NCI-H748 (cell line): ENCODE measurements around the gene CHI3L1.
A peak's percentile ranks its signal among the peaks of the same experiment; 100 is the strongest.
"Not testable (repeated sequence)": the region's sequence is repeated elsewhere in the genome, so short reads cannot be mapped to it uniquely, and the experiment has no call there.

ENCODE experiments used
- DNase-seq: peaks from one replicate; lab custom pipeline; 2025; ENCODE audit not compliant: unreplicated experiment; lab: John Stamatoyannopoulos, UW

Gene CHI3L1

DNA sequence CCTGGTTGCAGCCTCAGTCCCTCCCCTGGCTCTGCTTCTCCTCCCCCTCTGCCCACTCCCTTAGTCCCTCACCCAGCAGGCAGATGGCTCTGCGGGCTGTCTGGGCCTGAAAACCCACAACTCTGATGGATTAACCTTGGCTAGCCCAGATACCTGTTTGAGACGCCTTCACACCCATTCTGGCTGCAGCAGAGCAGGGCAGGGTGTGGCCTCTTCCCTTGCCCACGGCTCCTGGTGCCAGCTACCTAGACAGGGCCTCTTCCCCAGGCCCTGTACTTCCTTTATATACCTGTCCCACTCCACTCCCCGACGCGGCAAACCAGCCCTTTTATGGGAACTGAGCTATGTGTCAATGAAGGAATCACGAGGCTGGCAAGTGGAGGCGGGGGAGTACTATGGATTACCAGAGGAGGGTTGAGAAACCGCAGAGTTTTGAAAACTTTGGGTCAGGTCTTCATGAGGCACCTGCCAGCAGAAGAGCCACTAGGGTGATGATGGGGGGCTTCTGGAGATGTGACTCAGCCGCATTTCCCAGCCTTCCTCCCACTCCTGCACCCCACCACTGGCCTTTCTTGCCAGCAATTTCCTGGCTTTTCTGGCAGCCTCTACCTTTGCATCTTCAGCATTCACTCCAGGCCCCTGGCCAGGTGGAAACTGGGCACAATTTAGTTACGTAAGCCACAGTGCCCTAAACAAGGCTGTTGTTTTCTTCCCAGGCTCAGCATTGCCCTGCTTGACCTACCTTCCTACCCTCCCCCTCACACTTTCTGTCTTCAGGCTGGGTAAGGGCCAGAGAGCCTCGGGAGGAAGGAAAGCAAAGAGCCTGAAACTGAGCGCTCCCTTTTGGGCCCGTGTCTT, at the start of gene CHI3L1:
CHI3L1 (minus strand) TSS at position 259 of the 858 bp plus-strand sequence; CDS start at position 178, 81 bp downstream.
- DNase-seq = no peak

DNA sequence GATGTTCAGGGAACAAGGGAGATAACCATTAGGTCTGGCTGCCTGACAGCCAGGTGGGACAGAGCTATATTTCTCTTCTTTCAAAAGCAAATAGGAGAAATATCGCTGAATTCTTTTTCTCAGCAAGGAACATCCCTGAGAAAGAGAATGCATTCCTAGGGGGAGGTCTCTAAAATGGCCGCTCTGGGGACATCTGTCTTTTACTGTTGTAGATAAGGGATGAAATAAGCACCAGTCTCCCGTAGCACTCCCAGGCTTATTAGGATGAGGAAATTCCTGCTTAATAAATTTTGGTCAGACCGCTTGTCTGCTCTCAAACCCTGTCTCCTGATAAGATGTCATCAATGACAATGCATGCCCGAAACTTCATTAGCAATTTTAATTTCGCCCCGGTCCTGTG, 48.4 kb upstream of the CHI3L1 start:
- not testable (repeated sequence) for DNase-seq

DNA sequence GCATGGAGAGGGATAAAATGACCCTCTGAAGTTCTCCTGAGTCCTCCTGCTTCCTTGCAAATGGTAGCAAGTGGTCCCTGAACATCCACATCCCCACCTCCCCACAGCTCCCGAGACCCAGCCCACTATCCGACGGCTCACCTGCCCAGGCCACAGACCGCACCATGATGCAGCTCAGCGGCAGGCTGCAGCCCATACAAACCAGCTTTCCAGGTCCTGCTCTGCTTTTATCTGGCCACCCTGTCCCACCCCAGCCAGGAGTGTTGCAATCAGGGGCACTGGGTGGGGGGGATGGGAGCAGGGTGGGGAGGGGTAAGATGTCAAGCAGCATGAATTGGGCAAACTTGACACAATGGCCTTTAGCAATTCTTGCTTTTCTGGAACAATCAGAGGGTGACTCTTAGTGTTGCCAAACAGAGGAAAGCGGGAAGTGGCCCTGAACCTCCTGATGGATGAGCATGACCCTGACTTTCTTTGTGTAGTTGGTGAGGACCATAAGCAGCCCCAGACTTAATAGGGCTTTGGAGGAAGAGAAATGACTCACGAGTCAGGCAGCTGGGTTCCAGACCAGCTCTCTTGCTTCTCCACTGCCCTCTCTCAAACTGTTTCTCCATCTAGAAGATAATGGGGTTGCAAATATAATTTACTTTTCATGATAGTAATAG, 43.1 kb upstream of the CHI3L1 start, which contains the start of gene CHIT1:
CHIT1 (minus strand) TSS at position 203 of the 665 bp plus-strand sequence; CDS start at position 166, 37 bp downstream.
- DNase-seq = no peak

DNA sequence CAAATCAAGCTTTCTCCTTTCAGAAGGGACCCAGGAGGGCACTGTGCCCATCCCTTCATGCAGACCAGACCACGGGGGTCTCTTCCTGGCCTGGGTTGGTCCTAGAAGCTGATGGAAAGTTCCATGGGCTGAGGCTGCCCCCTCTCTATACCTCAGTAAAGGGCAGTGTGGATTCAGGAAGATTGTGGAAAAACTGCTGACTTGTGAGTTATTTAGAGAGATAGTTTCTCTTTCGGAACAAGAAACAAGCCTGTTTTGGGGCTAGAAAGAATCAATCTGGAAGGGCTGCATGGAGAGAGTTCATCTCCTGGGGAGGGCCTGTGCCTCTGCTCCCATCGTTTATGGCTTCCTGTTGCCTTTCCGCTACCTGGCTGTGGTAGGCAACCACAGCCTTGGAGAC, 42.2 kb upstream of the CHI3L1 start:
- no peak for DNase-seq

DNA sequence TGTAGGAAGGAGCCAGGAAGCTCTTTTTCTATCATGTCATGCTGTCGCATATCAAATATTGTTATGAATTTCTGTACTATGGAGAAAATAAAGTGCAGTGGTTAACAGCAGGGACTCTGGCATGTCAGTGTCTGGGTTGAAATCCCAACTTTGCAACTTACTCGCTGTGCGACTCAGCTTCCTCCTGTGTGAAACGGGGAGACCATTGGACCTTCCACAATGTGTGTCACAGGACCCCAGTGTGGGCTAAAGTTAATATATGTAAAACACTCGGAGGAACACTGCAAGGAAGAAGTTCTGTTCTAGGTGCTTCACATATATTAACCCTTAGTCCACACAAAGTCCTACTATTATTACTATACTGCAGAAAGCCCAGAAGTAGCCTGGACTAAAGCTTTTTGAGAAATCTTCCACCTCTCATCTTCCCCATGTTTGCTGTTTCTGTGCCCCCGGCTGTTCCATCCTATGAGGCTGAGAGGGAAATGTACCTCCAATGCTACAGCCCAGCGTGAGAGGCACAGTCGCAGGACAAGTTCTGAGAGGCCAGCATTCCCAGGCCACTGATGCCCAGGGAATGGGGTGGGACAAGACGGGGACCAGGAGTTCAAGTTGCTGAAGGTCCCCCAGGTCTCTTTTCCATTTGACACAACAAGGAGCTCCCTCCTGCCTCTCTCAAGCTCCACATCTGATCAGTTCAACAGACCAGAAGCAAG, 41.0 kb upstream of the CHI3L1 start:
- DNase-seq = no peak

DNA sequence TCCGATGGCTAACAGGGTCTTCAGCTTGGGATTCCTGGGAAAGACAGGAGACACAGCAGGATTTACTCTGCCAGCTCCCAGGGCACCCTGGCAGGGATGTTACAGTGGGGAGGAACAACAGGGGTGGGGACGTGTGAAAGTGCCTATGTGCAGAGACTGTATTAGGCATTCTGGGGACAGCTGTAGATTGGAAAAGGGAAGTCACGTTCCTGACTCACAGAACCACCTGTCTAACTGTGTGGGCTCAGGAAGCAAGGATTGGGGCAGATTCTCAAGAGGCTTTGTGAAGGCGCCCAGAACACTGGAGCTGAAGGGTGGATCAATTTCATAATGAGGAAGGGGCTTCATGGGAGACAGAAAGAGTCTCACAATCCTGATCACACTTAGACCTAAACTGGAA, 38.6 kb upstream of the CHI3L1 start:
- DNase-seq = no peak

DNA sequence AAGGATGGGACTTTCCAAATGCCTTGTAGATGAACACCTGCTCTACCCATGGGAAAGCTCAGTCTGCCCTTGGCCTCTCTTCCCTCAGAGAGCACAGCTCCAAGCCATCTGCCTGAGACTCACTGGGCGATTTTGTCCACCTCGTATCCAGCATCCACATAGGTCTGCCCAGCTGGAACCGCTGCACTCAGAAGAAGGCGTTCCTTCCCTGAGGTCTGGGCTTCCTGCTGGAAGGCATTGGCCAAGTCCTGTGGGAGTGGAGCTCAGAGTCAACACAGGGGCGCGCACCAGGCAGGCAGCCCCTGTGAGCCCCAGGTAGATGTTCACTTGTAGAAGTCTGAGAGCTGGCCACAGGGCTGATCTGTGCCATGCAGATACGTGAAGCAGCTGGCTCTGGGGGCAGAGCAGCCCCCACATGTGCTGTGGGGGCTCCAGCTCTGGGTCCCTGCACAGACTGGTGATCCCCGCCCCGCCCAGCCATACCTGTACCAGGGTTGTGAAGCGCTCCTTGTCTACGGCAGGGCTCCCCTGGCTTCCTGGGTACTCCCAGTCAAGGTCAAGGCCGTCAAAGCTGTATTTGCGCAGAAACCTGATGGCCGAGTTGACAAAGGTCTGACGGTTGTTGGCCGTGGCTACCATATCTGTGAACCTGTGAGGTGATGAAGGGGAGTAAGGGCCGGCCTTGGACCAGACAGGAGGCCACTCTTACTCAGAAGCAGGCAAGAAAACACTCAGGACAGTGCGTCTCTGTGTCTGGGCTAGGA, 36.7 kb upstream of the CHI3L1 start:
- no peak for DNase-seq

DNA sequence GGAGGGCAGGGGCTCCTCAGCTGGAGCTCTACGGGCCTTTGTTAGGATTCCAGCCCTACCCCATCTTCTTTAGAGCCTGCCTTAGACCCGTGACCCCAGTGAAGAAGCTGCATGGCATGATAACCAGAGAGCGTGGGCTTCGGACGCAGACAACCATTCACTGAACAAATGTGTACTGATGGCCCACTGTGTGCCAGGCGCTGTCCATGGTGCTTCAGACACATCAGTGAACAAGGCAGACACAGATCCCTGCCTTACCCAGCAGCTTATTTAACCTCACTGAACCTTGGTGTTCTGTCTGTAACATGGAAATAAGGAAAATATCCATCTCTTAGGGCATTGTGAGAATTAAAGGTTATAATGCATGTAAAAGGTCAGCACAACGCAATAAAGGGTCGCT, 33.4 kb upstream of the CHI3L1 start:
- no peak for DNase-seq

DNA sequence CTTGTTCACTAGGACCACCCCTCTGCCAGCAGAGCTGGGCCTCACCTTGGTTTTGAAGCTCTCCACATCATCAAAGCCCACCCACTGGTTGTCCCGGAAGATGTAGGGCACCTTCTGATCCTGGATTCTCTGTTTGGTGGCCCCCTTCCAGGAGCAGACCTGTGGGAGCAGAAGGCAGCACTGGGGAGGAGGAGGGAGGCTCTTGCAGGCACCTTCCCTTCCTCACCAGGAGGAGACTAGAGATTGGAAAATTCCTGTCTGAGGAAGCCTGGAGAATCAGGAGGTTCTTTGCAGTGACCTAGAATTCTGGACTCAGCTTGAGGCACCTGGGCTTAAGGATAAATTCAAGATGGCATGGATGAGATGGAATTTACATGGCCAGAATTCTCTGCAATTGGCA, 32.7 kb upstream of the CHI3L1 start:
- DNase-seq = no peak

DNA sequence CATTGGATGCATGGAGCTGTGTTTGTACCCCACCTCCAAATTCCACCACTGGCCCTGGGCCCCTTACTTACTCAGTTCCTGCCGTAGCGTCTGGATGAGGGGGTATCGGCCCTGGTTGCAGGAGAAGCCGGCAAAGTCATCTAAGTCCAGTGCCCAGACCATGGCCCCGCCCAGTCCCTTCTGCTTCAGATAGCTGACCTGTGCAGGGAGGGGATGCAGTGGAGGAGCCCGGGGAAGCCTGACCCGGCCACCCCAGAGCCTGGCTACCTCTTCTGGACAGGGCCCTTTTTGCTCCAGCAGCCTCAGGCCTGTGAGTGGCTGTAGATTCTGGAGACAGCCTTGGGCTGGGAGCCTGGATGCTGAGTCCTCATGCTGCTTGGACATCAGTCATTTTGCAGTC, 31.2 kb upstream of the CHI3L1 start:
- no peak for DNase-seq

DNA sequence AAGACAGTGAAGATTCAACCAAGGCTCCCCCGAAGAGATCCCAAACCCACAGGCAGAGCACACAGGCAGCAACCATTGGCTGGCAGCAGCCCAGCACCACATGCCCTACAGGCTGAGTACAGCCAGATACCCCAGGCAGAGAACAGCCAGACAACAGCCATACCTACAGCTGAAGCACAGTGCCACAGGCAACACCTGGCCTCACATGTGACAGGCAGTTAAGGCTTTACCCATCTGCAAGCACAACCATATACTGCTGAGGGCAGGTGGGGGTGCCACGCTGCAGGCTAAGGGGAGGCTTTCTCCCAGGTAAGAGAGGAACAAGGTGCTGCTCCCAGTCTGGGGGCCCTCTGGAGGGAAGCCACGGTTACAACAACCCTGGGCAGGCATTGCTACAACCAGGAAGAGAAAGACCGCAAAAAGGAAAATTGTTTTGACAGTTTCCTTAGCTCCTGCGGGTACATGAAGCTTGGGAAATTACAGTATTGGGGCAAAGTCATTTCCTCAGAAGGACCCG, 30.7 kb upstream of the CHI3L1 start:
- no peak for DNase-seq

DNA sequence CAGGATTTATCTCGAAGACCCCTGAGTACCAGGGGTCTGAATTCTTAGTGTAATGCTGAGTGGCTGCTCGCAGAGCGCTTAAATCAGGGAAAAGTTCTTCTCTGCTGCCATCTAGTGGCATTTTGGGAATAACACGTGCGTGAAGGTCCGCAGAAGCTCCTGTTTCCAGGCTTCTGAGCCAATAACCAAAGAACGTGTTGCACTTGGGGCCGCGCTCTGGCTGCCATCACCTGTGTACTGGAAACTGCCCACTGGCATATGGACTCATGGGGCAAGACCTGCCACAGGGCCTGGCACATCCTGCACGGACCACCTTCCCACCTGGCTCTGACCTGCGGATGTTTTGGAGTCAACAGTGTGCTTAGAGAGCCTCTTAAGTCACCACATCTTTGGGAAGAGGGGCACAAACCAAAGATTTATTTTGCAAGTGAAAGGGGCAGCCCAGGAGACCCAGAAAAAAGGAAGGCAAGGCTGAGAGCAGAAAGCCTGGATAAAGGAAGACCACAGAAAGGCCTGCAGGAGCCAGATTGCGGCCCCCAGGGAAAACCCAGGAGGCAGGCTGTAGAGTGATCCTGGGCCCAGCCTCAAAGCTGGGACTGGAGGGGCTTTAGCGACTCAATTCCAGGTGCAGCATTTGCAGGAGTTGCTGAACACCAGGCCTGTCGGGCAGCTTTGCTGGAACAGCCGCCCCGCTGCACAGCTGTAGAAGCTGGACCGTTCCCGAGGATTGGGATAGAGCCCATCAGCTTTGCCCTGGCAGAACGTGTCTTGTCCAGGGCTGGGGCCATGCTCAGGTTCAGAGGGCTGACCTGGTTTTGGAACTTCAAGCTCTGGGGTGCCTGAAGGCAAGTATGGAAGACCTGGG, 30.0 kb upstream of the CHI3L1 start:
- DNase-seq = peak; percentile 55

DNA sequence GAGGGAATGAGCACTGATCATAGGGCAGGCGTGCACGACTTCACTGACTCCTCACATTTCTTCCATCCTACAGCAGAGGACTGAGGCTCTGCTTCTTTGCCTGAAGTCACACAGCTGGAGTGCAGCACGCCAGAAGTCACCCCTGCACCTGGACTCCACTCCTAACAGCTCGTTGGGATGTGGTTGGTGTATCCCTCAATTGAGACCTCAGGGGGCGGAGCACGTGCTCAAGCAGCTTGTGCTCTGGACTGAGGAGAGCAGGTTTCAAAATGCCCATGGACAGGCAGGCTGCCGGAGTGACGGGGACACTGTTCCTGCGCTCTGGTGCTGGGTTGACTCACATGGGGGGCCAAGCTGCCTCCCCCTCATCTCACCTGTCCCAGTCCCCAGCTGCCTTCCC, 29.1 kb upstream of the CHI3L1 start:
- DNase-seq = peak; percentile 17

DNA sequence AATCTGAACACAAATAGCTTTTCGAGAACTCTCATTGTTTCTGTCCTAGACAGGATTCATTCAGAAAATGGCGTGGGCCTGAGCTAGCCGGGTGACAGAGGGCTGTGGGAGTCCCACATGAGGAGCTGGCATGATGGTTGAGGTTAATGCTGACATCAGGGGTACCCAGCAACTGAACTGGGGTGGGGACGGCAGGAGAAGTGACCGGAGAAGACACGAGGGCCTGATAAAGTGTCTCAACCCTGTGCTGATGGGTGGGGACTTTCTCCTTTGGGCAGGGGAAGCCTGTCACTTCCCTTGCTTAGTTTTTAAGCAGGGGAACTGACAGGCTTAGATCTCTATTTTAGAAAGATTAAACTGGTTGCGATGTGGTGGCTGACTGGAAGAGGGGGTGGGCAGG, 28.4 kb upstream of the CHI3L1 start:
- DNase-seq = no peak

DNA sequence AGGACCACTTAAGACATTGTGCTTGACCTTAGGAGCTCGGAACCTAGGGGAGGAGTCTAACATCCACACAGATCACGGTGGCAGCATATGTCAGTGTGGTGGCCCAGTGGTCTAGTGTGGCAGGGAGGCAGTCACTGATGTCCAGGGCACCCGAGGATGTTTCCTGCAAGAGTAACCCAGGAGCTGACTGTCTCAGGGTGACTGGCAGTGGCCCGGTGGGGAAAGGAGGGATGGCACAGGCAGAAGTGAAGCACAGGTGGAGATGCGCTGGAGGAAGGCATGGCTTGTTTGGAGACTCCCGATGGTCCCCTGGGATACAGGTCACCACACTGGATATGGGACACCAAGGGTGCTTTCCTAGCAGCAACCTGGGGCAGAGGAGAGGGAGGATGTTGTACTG, 26.6 kb upstream of the CHI3L1 start:
- DNase-seq = no peak

DNA sequence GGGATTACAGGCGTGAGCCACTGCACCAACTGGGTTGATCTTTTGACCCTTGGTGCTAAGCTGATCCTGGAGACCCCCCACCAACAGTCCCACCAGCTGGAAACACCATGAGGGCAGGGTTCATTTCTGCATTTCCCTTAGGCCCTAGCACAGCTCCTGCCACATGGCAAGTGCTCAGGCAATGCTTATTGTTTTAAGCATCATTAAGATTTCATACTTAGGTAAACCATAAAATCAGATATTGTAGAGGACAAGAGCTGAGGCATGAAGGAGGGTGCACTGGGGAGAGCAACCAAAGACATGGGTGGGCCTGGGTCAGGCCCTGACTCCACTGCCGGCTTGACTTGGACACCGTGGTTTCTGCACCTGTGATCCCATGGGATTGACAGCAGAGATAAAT, 25.3 kb upstream of the CHI3L1 start:
- DNase-seq = no peak

DNA sequence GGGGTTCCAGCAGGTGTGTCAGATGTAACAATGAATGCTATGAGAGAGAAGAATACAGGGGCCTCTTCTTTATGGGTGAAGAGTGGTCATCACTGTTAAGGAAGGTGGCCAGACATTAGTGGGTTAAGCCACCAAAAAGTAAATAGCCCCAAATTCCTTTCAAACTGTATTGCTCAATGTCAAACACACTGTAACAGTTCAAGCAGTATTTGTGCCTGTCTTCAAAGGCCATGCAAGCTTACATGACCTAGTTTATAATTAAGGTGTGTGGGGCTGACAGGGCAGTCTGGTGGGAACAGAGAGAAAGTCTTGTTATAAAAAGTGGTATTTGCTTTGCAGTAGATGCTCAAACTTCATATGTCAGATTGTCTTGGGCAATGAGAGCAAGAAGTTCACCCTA, 24.5 kb upstream of the CHI3L1 start:
- no peak for DNase-seq

DNA sequence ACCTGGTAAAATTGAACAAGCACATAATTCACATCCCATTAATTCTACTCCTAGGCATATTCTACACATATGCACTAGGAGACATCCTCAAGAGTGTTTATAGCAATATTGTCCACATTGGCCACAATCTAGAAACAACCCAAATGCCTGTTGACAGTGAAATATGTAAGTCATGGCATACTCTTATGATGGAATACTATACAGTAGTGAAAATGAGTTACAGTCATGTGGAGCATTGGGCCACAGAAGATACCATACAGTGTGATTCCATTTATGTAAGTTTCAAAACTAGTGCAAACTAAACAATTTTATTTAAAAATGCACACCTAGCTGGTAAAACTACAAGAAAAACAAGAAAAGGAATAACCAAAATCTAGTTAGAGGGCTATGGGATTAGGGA, 23.8 kb upstream of the CHI3L1 start:
- no peak for DNase-seq

DNA sequence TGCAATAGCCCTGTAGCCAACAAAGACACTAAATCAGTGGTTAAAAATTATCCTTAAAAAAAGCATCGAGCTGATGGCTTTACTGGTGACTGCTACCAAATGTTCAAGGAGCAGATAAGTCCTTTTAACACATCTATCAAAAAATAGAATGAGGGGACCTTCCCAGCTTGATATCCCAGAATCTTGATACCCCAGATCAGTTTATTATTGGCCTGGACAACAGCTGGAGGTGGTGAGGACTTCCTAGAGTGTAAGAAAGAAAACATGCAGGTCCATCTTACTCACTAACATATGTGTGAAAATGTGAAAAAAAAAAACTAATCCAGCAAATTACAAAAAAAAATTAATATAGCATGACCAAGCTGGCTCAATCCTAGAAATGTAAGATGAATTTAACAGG, 21.7 kb upstream of the CHI3L1 start:
- DNase-seq = no peak

DNA sequence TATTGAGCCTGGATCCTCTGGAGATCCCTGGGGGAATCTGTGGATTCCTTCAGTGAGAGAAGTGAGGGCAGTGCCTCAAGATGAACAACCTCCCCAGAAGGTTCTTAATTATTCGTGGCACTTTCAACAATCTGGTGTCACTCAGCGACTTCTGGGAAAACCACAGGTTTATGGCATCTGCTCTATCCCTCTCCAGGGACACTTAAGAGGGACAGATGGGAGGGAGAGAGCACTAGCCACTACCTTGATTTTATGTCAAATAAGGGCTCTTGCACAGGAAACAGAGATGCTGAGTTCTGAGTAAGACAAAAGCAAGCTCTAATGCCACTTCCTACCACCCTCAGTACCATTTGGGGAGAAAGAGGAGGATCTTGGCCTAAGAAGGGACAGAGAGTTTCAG, 21.2 kb upstream of the CHI3L1 start:
- no peak for DNase-seq
